CD14-positive monocyte (primary cell): ENCODE measurements around the gene PRDM5. TPM values are rescaled to one million over a fixed set of nuclear protein-coding genes. Genes with fewer than 3 reads are reported as not detected.

Experiments
- polyA plus RNA-seq, 3 donors: library from polyadenylated mRNA; depleted of rRNA in 1 of 3; unstranded in 2 of 3; stranded (reverse) in 1 of 3; fragments of 300-500 nt in 2 of 3; fragments of >200 nt in 1 of 3; fragmentation: Illumina TruSeq in 2 of 3; gene quantifications; 1 replicate in 2 of 3; 2 replicates in 1 of 3; pipeline ENCODE4 v1.2.3, GENCODE V29; 2012 to 2021
- small RNA-seq: library from RNA; depleted of rRNA; stranded (forward); fragments of <200 nt; gene quantifications from one replicate; pipeline ENCODE3, GENCODE V24; 2012; ENCODE audit warnings: low read depth; ENCODE audit not compliant: insufficient read length

Gene PRDM5
- polyA plus RNA-seq, 3 donors: 0.12 to 0.25 (median 0.17) TPM

Small RNA genes within 50 kb of the gene (small RNA-seq; reads per million reads assigned to genes)
- gene RNU6-550P: not detected

Other genes with a start within 250 kb of the PRDM5 start
- gene NDNF, start 149.8 kb upstream of the PRDM5 start, polyA plus RNA-seq: not detected
- under 1 TPM in 1 of 3 donors, not detected in 2; 0.20 TPM for gene TNIP3, start 241.6 kb upstream of the PRDM5 start, polyA plus RNA-seq